K562 (cell line): ENCODE data around the gene E2F2.

Source experiments
- HDAC6 ChIP-seq: IDR thresholded peaks from 2 replicates; pipeline ENCODE4 v1.6.1; 2012; ENCODE audit warnings: low read depth, mild to moderate bottlenecking, control low read depth, inconsistent platforms, low read length, moderate library complexity
- TEAD4 ChIP-seq, 2 experiments: sonication (generic) in 1 of 2; formaldehyde crosslinking in 1 of 2; IDR thresholded peaks; 2 replicates each; pipeline versions ENCODE4 v1.6.1 to v1.8.0; 2012 to 2022; ENCODE audit warnings: borderline replicate concordance in 1 of 2, inconsistent platforms in 1 of 2, low read length in 1 of 2, mild to moderate bottlenecking in 1 of 2, missing genetic modification reagents in 1 of 2
- TF ChIP-seq, protein P1 (sequence below), 2 experiments: fragments of 450-650 bp; conservative IDR thresholded peaks; 2 replicates each; pipeline ENCODE4 v1.6.1; 2017; ENCODE audit warnings: mild to moderate bottlenecking in 2 of 2, moderate library complexity in 2 of 2
- TF ChIP-seq, protein P2 (sequence below), 3 experiments: IDR thresholded peaks in 2 of 3; conservative IDR thresholded peaks in 1 of 3; 2 replicates each; pipeline ENCODE4 v1.5.1; 2011 to 2012; ENCODE audit warnings: low read length in 3 of 3, mild to moderate bottlenecking in 3 of 3, control low read depth in 2 of 3, improper control_type of control experiment in 1 of 3, inconsistent platforms in 1 of 3, low read depth in 1 of 3, mixed read lengths in 1 of 3, moderate library complexity in 1 of 3; ENCODE audit not compliant: insufficient read depth in 2 of 3

GRCh38 chr1:23561813-23562100 is 30.7 kb upstream of the E2F2 start:
- TF ChIP-seq, protein P1, sequence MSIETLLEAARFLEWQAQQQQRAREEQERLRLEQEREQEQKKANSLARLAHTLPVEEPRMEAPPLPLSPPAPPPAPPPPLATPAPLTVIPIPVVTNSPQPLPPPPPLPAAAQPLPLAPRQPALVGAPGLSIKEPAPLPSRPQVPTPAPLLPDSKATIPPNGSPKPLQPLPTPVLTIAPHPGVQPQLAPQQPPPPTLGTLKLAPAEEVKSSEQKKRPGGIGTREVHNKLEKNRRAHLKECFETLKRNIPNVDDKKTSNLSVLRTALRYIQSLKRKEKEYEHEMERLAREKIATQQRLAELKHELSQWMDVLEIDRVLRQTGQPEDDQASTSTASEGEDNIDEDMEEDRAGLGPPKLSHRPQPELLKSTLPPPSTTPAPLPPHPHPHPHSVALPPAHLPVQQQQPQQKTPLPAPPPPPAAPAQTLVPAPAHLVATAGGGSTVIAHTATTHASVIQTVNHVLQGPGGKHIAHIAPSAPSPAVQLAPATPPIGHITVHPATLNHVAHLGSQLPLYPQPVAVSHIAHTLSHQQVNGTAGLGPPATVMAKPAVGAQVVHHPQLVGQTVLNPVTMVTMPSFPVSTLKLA (conservative IDR thresholded peaks at IDR 0.05), result no peak
- TF ChIP-seq, protein P2, sequence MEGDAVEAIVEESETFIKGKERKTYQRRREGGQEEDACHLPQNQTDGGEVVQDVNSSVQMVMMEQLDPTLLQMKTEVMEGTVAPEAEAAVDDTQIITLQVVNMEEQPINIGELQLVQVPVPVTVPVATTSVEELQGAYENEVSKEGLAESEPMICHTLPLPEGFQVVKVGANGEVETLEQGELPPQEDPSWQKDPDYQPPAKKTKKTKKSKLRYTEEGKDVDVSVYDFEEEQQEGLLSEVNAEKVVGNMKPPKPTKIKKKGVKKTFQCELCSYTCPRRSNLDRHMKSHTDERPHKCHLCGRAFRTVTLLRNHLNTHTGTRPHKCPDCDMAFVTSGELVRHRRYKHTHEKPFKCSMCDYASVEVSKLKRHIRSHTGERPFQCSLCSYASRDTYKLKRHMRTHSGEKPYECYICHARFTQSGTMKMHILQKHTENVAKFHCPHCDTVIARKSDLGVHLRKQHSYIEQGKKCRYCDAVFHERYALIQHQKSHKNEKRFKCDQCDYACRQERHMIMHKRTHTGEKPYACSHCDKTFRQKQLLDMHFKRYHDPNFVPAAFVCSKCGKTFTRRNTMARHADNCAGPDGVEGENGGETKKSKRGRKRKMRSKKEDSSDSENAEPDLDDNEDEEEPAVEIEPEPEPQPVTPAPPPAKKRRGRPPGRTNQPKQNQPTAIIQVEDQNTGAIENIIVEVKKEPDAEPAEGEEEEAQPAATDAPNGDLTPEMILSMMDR (IDR thresholded peaks at IDR 0.05 in 2 of 3, conservative IDR thresholded peaks at IDR 0.05 in 1 of 3; ENCODE audit: insufficient read depth in 2 of 3, low read depth in 1 of 3, low read length in 3 of 3), result no peak
- TF ChIP-seq TEAD4 (IDR thresholded peaks at IDR 0.05; ENCODE audit: low read length) (no peak), TEAD4 (CRISPR knock-in tag; IDR thresholded peaks at IDR 0.05; ENCODE audit: borderline replicate concordance) (no peak), HDAC6 (no peak)
